ENCODE data around the gene CUBN. TPM values are rescaled to one million over a fixed set of nuclear protein-coding genes. Genes with fewer than 3 reads are reported as not detected.

Gene CUBN
- total RNA-seq, 1 donor from 2014 or later = 1.5 TPM

DNA sequence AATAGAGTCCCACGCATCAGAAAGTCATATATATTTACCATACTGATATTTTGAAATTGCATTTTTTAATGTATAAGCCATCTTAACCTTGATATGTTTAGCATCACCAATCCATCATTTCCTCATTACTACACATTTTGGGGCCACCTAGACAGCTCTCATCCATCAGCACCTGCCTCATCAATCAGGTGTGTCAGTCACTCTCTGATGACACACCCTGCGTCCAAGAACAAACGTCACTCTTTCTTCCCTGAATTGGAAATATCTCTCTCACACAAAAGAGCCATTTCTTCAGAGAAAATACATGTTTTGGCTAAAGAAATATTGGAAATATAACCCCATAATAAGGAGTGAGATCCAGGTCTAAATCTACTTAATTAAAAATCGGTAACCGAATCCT, 273.5 kb downstream of the CUBN start:
- no peaks in the 10 kb centered on the region for H3K9me3 Mint-ChIP-seq (ENCODE audit: low read depth)
- H3K27ac Mint-ChIP-seq = no peak overlapping the region
- TF ChIP-seq, protein P1, sequence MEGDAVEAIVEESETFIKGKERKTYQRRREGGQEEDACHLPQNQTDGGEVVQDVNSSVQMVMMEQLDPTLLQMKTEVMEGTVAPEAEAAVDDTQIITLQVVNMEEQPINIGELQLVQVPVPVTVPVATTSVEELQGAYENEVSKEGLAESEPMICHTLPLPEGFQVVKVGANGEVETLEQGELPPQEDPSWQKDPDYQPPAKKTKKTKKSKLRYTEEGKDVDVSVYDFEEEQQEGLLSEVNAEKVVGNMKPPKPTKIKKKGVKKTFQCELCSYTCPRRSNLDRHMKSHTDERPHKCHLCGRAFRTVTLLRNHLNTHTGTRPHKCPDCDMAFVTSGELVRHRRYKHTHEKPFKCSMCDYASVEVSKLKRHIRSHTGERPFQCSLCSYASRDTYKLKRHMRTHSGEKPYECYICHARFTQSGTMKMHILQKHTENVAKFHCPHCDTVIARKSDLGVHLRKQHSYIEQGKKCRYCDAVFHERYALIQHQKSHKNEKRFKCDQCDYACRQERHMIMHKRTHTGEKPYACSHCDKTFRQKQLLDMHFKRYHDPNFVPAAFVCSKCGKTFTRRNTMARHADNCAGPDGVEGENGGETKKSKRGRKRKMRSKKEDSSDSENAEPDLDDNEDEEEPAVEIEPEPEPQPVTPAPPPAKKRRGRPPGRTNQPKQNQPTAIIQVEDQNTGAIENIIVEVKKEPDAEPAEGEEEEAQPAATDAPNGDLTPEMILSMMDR (IDR thresholded peaks at IDR 0.05; ENCODE audit: unreplicated experiment) = no peak
- no peak for DNase-seq (ENCODE audit: low spot score, unreplicated experiment)
- no peak overlapping the region for H3K4me3 Mint-ChIP-seq (ENCODE audit: low read depth)
- no peaks in the 10 kb centered on the region for H3K36me3 Mint-ChIP-seq (ENCODE audit: insufficient read depth)
- H3K27me3 Mint-ChIP-seq = no peaks in the 10 kb centered on the region
- peaks cover 9% of the 10 kb centered on the region for H3K4me1 Mint-ChIP-seq (ENCODE audit: low read depth)

DNA sequence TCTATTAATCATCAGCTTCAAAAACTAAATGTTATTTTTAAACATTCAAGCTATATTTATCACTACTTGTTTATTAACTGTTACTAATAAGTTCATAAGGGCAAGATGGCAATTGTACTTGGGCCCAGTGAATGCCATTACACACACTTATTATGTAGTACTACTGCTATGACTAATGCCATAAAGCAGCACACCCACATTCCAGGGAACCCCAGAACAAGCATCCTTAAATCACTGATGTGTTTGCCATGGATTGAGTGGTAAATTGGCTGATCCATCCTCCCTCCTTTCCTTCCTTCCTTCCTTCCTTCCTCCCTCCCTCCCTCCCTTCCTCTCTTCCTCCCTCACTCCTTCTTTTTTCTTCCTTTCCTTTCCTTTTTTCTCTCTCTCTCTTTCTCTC, 275.0 kb downstream of the CUBN start:
- Mint-ChIP-seq H3K36me3 (ENCODE audit: insufficient read depth) (no peaks in the 10 kb centered on the region), H3K27ac (no peak overlapping the region), H3K9me3 (ENCODE audit: low read depth) (no peaks in the 10 kb centered on the region), H3K4me1 (ENCODE audit: low read depth) (peaks cover 9% of the 10 kb centered on the region), H3K4me3 (ENCODE audit: low read depth) (no peak overlapping the region), H3K27me3 (peaks cover 2% of the 10 kb centered on the region)
- DNase-seq (ENCODE audit: low spot score, unreplicated experiment) = no peak
- TF ChIP-seq, protein P1 (IDR thresholded peaks at IDR 0.05; ENCODE audit: unreplicated experiment) = no peak

DNA sequence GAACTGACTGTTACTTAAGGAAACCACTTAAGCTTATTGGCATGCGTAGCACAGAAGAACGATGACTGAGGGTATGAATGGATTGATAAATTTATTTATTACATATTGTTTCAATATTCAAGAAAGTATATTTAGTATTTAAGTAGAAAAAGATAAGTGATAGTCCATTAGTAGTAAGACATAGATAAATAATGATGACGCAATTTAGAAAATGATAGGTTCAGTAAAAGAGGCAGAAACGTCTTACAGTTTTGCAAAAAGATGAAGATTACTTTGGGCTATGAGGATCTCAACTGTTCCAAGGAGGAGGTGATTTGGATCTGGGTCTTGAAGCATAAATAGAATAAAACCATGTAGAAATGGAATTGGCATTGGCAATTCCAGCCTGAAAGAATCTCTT, 275.8 kb downstream of the CUBN start:
- H3K4me3 Mint-ChIP-seq (ENCODE audit: low read depth) = no peak overlapping the region
- no peaks in the 10 kb centered on the region for H3K9me3 Mint-ChIP-seq (ENCODE audit: low read depth)
- TF ChIP-seq, protein P1 (IDR thresholded peaks at IDR 0.05; ENCODE audit: unreplicated experiment) = no peak
- peaks cover 6% of the 10 kb centered on the region for H3K27me3 Mint-ChIP-seq
- no peak for DNase-seq (ENCODE audit: low spot score, unreplicated experiment)
- H3K36me3 Mint-ChIP-seq (ENCODE audit: insufficient read depth) = no peaks in the 10 kb centered on the region
- no peak overlapping the region for H3K27ac Mint-ChIP-seq
- H3K4me1 Mint-ChIP-seq (ENCODE audit: low read depth) = peaks cover 9% of the 10 kb centered on the region

DNA sequence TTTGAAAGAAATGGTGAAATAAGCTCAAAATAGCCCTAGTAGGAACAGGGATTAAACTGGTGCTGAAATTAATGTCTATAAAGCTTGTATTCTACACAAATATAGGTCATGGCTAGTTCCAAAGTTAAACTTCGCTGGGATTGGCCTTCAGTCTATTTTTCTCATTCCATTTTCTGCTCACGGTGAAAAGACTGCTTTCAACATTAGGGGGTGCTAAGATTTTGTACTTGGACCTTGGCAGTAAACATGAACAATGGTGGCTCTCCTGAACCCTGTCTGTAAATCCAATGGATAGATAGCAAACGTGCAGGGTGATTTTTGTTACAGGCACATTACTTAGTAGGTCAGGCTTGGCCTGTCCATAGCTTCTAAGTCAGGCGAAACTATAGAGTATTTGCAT, 276.4 kb downstream of the CUBN start:
- H3K27ac Mint-ChIP-seq = no peak overlapping the region
- peaks cover 9% of the 10 kb centered on the region for H3K4me1 Mint-ChIP-seq (ENCODE audit: low read depth)
- TF ChIP-seq, protein P1 (IDR thresholded peaks at IDR 0.05; ENCODE audit: unreplicated experiment) = peak; percentile 47
- no peaks in the 10 kb centered on the region for H3K9me3 Mint-ChIP-seq (ENCODE audit: low read depth)
- no peak overlapping the region for H3K4me3 Mint-ChIP-seq (ENCODE audit: low read depth)
- no peak for DNase-seq (ENCODE audit: low spot score, unreplicated experiment)
- no peaks in the 10 kb centered on the region for H3K36me3 Mint-ChIP-seq (ENCODE audit: insufficient read depth)
- peaks cover 6% of the 10 kb centered on the region for H3K27me3 Mint-ChIP-seq

DNA sequence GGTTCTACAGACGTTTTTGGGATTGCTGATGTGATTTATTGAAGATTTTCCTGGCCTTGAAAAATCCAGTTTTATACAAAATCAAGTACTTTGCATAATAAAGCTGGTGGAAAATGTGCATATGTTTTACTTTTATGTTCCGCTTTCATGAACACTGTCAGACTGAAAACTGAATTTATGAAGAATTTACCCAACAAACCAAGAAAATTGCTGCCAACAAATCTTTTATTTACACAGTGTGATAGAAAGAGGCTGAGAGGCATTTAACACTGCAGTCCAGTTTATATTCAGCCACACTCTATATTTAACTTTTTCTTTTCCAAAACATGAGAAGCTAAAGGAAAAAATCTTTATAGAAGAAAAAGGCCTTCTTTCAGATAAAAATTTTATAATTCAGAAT, 277.0 kb downstream of the CUBN start:
- Mint-ChIP-seq H3K27ac (no peak overlapping the region), H3K27me3 (peaks cover 6% of the 10 kb centered on the region), H3K4me3 (ENCODE audit: low read depth) (no peak overlapping the region), H3K36me3 (ENCODE audit: insufficient read depth) (no peaks in the 10 kb centered on the region), H3K4me1 (ENCODE audit: low read depth) (peaks cover 7% of the 10 kb centered on the region), H3K9me3 (ENCODE audit: low read depth) (no peaks in the 10 kb centered on the region)
- TF ChIP-seq, protein P1 (IDR thresholded peaks at IDR 0.05; ENCODE audit: unreplicated experiment) = no peak
- no peak for DNase-seq (ENCODE audit: low spot score, unreplicated experiment)
